Fibroblast of lung (primary cell): Measurements from ENCODE around the gene PPIP5K2. TPM values are rescaled to one million over a fixed set of nuclear protein-coding genes. Genes with fewer than 3 reads are reported as not detected.

Source experiments
- DNase-seq, 2 donors: peaks; one replicate each; pipeline versions ENCODE4 v3.0.0 to v3.0.0-alpha.2; 2010; ENCODE audit warnings: low read depth in 2 of 2
- H2AFZ ChIP-seq: 2 replicates; pipeline ENCODE4 v1.5.1; 2012; ENCODE audit warnings: low read length, control low read depth, inconsistent platforms
- H3K27ac ChIP-seq: 2 replicates; pipeline ENCODE4 v1.5.1; 2011; ENCODE audit warnings: low read length, control low read depth; ENCODE audit not compliant: insufficient read depth
- H3K27me3 ChIP-seq: 2 replicates; pipeline ENCODE4 v1.5.1; 2011; ENCODE audit warnings: mild to moderate bottlenecking, low read length; ENCODE audit not compliant: control insufficient read depth, insufficient read depth
- H3K36me3 ChIP-seq: 2 replicates; pipeline ENCODE4 v1.5.1; 2011; ENCODE audit warnings: low read length; ENCODE audit not compliant: control insufficient read depth, insufficient read depth
- H3K4me1 ChIP-seq: 2 replicates; pipeline ENCODE4 v1.5.1; 2011; ENCODE audit warnings: low read length; ENCODE audit not compliant: control insufficient read depth, insufficient read depth; ENCODE audit errors: extremely low read depth
- H3K4me2 ChIP-seq: 2 replicates; pipeline ENCODE4 v1.5.1; 2011; ENCODE audit warnings: low read length, control low read depth; ENCODE audit not compliant: insufficient read depth; ENCODE audit errors: extremely low read depth
- H3K4me3 ChIP-seq, 4 experiments: fragments of 200-600 bp in 1 of 4; sonication (generic) in 1 of 4; replicated peaks in 1 of 4; 2 replicates each; pipeline ENCODE4 v1.5.1; 2011 to 2016; ENCODE audit warnings: low read length in 4 of 4, low read depth in 3 of 4, mild to moderate bottlenecking in 3 of 4, control low read depth in 2 of 4, inconsistent platforms in 1 of 4, mixed read lengths in 1 of 4; ENCODE audit not compliant: insufficient read depth in 1 of 4; ENCODE audit errors: control extremely low read depth in 1 of 4
- H3K79me2 ChIP-seq: 2 replicates; pipeline ENCODE4 v1.5.1; 2012; ENCODE audit warnings: mild to moderate bottlenecking, low read length, inconsistent platforms; ENCODE audit not compliant: control insufficient read depth, insufficient read depth
- H3K9ac ChIP-seq: 2 replicates; pipeline ENCODE4 v1.5.1; 2011; ENCODE audit warnings: mild to moderate bottlenecking, low read length, control low read depth; ENCODE audit not compliant: insufficient read depth
- H3K9me3 ChIP-seq: 2 replicates; pipeline ENCODE4 v1.5.1; 2012; ENCODE audit warnings: low read depth, low read length; ENCODE audit not compliant: control insufficient read depth, insufficient read depth
- H4K20me1 ChIP-seq: 2 replicates; pipeline ENCODE4 v1.5.1; 2011; ENCODE audit warnings: low read length; ENCODE audit not compliant: control insufficient read depth, insufficient read depth; ENCODE audit errors: extremely low read depth
- EZH2 ChIP-seq: IDR thresholded peaks from 2 replicates; pipeline ENCODE4 v1.5.1; 2012; ENCODE audit warnings: low read length, control low read depth, mild to moderate bottlenecking; ENCODE audit errors: missing control alignments
- polyA plus RNA-seq, 2 donors: library from polyadenylated mRNA; depleted of rRNA in 1 of 2; stranded (reverse) in 1 of 2; unstranded in 1 of 2; fragments of >200 nt; gene quantifications; 2 replicates each; pipeline ENCODE4 v1.2.1, GENCODE V29; 2011 to 2012; ENCODE audit warnings: missing spikeins in 1 of 2
- total RNA-seq: library from RNA; depleted of rRNA; stranded (reverse); fragments of >200 nt; gene quantifications from 2 replicates; pipeline ENCODE4 v1.2.1, GENCODE V29; 2014
- TF ChIP-seq, protein P1 (sequence below), 2 donors: IDR thresholded peaks in 1 of 2; conservative IDR thresholded peaks in 1 of 2; 1 replicate in 1 of 2; 2 replicates in 1 of 2; pipeline ENCODE4 v1.5.1; 2011 to 2012; ENCODE audit warnings: low read length in 2 of 2, control low read depth in 1 of 2, inconsistent platforms in 1 of 2, low read depth in 1 of 2, mild to moderate bottlenecking in 1 of 2

Gene PPIP5K2
- total and polyA plus RNA-seq, 2 donors (not counting 1 experiment from before 2014, with no cell fraction given): 42.1 to 49.3 TPM

DNA sequence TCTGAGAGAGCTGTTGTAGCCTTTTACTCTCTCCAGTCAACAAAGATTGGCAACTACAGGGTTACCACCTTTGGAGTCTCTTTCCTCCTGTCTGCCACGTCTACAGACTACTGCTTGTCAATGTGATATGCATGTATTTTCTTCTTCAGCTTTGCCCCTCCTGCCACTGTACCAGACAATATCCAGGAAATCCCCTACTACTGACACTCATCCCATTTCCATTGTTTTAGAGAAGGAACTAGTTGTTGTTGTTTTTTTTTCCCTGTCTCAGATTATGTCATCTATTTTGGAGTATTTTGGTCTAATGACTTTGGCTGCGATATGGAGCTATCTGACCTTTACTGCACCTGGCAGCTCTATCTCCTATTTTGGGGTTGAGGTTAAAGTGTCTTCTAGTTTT lies 88.4 kb downstream of the PPIP5K2 start:
- Histone ChIP-seq H3K4me1 (no peaks in the 10 kb centered on the region), H4K20me1 (no peaks in the 10 kb centered on the region), H3K36me3 (no peaks in the 10 kb centered on the region), H3K9me3 (no peaks in the 10 kb centered on the region), H3K9ac (no peak overlapping the region), H2AFZ (no peak overlapping the region), H3K27me3 (no peaks in the 10 kb centered on the region), H3K79me2 (no peaks in the 10 kb centered on the region), H3K4me2 (no peak overlapping the region), H3K27ac (no peak overlapping the region), H3K4me3 (no peak overlapping the region)
- TF ChIP-seq EZH2: no peak
- TF ChIP-seq, protein P1, sequence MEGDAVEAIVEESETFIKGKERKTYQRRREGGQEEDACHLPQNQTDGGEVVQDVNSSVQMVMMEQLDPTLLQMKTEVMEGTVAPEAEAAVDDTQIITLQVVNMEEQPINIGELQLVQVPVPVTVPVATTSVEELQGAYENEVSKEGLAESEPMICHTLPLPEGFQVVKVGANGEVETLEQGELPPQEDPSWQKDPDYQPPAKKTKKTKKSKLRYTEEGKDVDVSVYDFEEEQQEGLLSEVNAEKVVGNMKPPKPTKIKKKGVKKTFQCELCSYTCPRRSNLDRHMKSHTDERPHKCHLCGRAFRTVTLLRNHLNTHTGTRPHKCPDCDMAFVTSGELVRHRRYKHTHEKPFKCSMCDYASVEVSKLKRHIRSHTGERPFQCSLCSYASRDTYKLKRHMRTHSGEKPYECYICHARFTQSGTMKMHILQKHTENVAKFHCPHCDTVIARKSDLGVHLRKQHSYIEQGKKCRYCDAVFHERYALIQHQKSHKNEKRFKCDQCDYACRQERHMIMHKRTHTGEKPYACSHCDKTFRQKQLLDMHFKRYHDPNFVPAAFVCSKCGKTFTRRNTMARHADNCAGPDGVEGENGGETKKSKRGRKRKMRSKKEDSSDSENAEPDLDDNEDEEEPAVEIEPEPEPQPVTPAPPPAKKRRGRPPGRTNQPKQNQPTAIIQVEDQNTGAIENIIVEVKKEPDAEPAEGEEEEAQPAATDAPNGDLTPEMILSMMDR (conservative IDR thresholded peaks at IDR 0.05 in 1 of 2, IDR thresholded peaks at IDR 0.05 in 1 of 2; ENCODE audit: low read depth in 1 of 2, low read length in 2 of 2): no peak
- no peak for DNase-seq

- H3K27ac ChIP-seq: no peak overlapping the region
- H3K36me3 ChIP-seq: no peaks in the 10 kb centered on the region
These were observed 89.0 kb downstream of the PPIP5K2 start for GRCh38 chr5:103209065-103209464.

GRCh38 chr5:103210952-103211351 lies 90.9 kb downstream of the PPIP5K2 start:
- H4K20me1 ChIP-seq: no peaks in the 10 kb centered on the region
- H3K27me3 ChIP-seq: no peaks in the 10 kb centered on the region
- no peak overlapping the region for H2AFZ ChIP-seq
- no peaks in the 10 kb centered on the region for H3K79me2 ChIP-seq
- DNase-seq: no peak
- TF ChIP-seq, protein P1 (conservative IDR thresholded peaks at IDR 0.05 in 1 of 2, IDR thresholded peaks at IDR 0.05 in 1 of 2; ENCODE audit: low read depth in 1 of 2, low read length in 2 of 2): no peak
- no peak for TF ChIP-seq EZH2
- no peak overlapping the region for H3K4me3 ChIP-seq
- H3K4me2 ChIP-seq: no peak overlapping the region
- no peak overlapping the region for H3K9ac ChIP-seq
- no peaks in the 10 kb centered on the region for H3K36me3 ChIP-seq
- no peaks in the 10 kb centered on the region for H3K9me3 ChIP-seq
- H3K4me1 ChIP-seq: no peaks in the 10 kb centered on the region
- no peak overlapping the region for H3K27ac ChIP-seq

More at GRCh38 chr5:103209065-103209464, 89.0 kb downstream of the PPIP5K2 start:
- no peak for DNase-seq
- Histone ChIP-seq H3K27me3 (no peaks in the 10 kb centered on the region), H3K9ac (no peak overlapping the region), H3K79me2 (no peaks in the 10 kb centered on the region), H3K4me2 (no peak overlapping the region), H3K4me3 (no peak overlapping the region), H4K20me1 (no peaks in the 10 kb centered on the region), H2AFZ (no peak overlapping the region), H3K9me3 (no peaks in the 10 kb centered on the region), H3K4me1 (no peaks in the 10 kb centered on the region)
- TF ChIP-seq, protein P1 (conservative IDR thresholded peaks at IDR 0.05 in 1 of 2, IDR thresholded peaks at IDR 0.05 in 1 of 2; ENCODE audit: low read depth in 1 of 2, low read length in 2 of 2): no peak
- TF ChIP-seq EZH2: no peak
